OCI-LY7 (cell line): ENCODE results near the gene KHDC1L. TPM values are rescaled to one million over a fixed set of nuclear protein-coding genes. Genes with fewer than 3 reads are reported as not detected.

Experiments
- BruUV-seq: library from RNA; stranded (reverse); fragments of 400-500 nt; replicated peaks from 2 replicates; lab custom pipeline; 2021; lab: Mats Ljungman, UMichigan
- CTCF ChIA-PET: fragments of 300-600 bp; sonication (Branson Sonifier 250); formaldehyde crosslinking; loops from one replicate; lab custom pipeline; 2022; ENCODE audit warnings: antibody characterized with exemption; ENCODE audit not compliant: unreplicated experiment; lab: Charles Lee
- POLR2A ChIA-PET: fragments of 300-600 bp; sonication (Branson Sonifier 250); formaldehyde crosslinking; loops from one replicate; lab custom pipeline; 2022; ENCODE audit warnings: antibody characterized with exemption; lab: Charles Lee
- DNase-seq: peaks from one replicate; pipeline ENCODE4 v3.0.0-alpha.2; 2015; ENCODE audit warnings: low spot score
- H2AFZ ChIP-seq: fragments of 200-600 bp; sonication (generic), shearing (Covaris generic); 2 replicates; pipeline ENCODE4 v1.6.1; 2014; ENCODE audit warnings: mild to moderate bottlenecking, antibody characterized with exemption, low read length, moderate library complexity
- H3K27ac ChIP-seq: fragments of 200-600 bp; sonication (generic); 2 replicates; pipeline ENCODE4 v1.5.1; 2014; ENCODE audit warnings: mixed run types, low read depth, mild to moderate bottlenecking, moderate library complexity, low read length, inconsistent platforms; ENCODE audit not compliant: poor library complexity, severe bottlenecking
- H3K36me3 ChIP-seq: fragments of 200-600 bp; sonication (generic); 2 replicates; pipeline ENCODE4 v1.6.1; 2014; ENCODE audit warnings: mild to moderate bottlenecking, antibody characterized with exemption, low read length, moderate library complexity, mixed read lengths; ENCODE audit not compliant: insufficient read depth
- H3K4me1 ChIP-seq: fragments of 200-600 bp; sonication (generic); 2 replicates; pipeline ENCODE4 v1.5.1; 2014; ENCODE audit warnings: mild to moderate bottlenecking, low read length; ENCODE audit not compliant: insufficient read depth, poor library complexity, severe bottlenecking
- H3K4me2 ChIP-seq: fragments of 200-600 bp; sonication (generic); 2 replicates; pipeline ENCODE4 v1.6.1; 2014; ENCODE audit warnings: mild to moderate bottlenecking, low read length
- H3K4me3 ChIP-seq: fragments of 200-600 bp; sonication (generic); 2 replicates; pipeline ENCODE4 v1.5.1; 2014; ENCODE audit warnings: mild to moderate bottlenecking, low read depth, low read length; ENCODE audit not compliant: poor library complexity, severe bottlenecking
- H3K79me2 ChIP-seq: fragments of 200-600 bp; sonication (generic); 2 replicates; pipeline ENCODE4 v1.6.1; 2016; ENCODE audit warnings: low read depth, mild to moderate bottlenecking, low read length, moderate library complexity, mixed read lengths; ENCODE audit not compliant: insufficient read depth
- H3K9me2 ChIP-seq: fragments of 200-600 bp; sonication (generic); 2 replicates; pipeline ENCODE4 v1.6.1; 2016; ENCODE audit warnings: mild to moderate bottlenecking, low read length, mixed read lengths; ENCODE audit not compliant: insufficient read depth
- H3K9me3 ChIP-seq: fragments of 200-600 bp; sonication (generic); 2 replicates; pipeline ENCODE4 v1.6.1; 2014; ENCODE audit warnings: mild to moderate bottlenecking, mixed run types, low read length, mixed read lengths
- H4K20me1 ChIP-seq: fragments of 200-600 bp; sonication (generic); 2 replicates; pipeline ENCODE4 v1.6.1; 2014; ENCODE audit warnings: mild to moderate bottlenecking, antibody characterized with exemption, low read length, moderate library complexity, mixed read lengths; ENCODE audit not compliant: insufficient read depth
- EZH2phosphoT487 ChIP-seq: fragments of 200-600 bp; sonication (generic); IDR thresholded peaks from 2 replicates; pipeline ENCODE4 v1.6.1; 2018; ENCODE audit warnings: low read depth, borderline replicate concordance, mild to moderate bottlenecking, mixed run types, antibody characterized with exemption, low read length, moderate library complexity, mixed read lengths
- intact Hi-C: fragments of 100-400 bp; cut with micrococcal nuclease; formaldehyde crosslinking; loops from one replicate; pipeline ENCODE4 v1.10.0; 2022; ENCODE audit not compliant: unreplicated experiment
- total RNA-seq, 2 experiments: library from RNA; depleted of rRNA in 1 of 2; stranded (reverse); fragments of >200 nt in 1 of 2; shearing (Covaris generic) in 1 of 2; gene quantifications; 2 replicates each; pipeline ENCODE4 v1.2.3, GENCODE V29; 2014 to 2022
- TF ChIP-seq, protein P1 (sequence below): fragments of 200-600 bp; sonication (generic); conservative IDR thresholded peaks from 2 replicates; pipeline ENCODE4 v1.5.1; 2014; ENCODE audit warnings: mild to moderate bottlenecking, antibody characterized with exemption, low read length, moderate library complexity, mixed read lengths

The KHDC1L gene
- total RNA-seq, 2 experiments from 2014 or later = 1.1 TPM; not detected in 1

DNA sequence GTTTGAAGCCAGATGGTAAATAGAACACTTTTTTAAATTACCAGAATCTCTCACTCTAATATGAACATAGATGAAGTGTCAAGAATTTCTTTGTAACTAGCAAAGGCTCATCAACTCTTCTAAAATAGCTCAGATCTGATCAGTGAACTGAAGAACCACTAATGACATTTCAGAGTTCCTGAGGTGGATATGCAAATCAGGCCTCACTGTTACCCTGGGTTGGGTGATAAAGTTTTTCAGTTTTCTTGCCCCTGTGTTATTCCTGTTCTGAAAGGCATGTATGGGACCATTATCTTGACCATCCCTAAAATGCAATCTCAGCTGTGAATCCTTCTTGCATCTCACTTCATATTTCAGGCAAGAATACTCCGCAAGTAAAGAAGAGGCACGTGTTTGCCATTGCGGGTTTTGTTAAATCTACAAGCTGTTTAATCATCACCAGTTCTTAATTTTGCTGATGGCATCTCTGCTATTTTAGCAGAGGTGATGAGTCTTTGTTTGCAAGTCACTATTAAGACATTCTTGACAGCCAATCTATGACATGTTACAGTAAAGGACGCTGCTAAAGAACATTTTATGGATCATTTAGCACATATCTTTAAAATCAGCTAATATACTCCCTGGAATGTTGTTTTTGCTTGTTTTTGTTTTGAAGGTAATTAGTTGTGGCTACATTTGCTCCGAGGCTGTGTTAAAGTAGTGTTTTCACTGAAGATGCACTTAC lies 47.9 kb downstream of the KHDC1L start:
- Histone ChIP-seq H3K79me2 (no peaks in the 10 kb centered on the region), H4K20me1 (no peaks in the 10 kb centered on the region), H3K4me3 (peak overlapping the region; percentile 48), H3K4me2 (peak overlapping the region; percentile 74), H3K9me3 (no peaks in the 10 kb centered on the region), H3K36me3 (peaks cover 12% of the 10 kb centered on the region), H2AFZ (peak overlapping the region; percentile 12; the same call in 1 of the 2 replicates), H3K4me1 (peaks cover 57% of the 10 kb centered on the region), H3K27ac (peak overlapping the region; percentile 58), H3K9me2 (no peaks in the 10 kb centered on the region)
- BruUV-seq = no TSS peak
- intact Hi-C loops = loop anchor here (1.0 kb wide), 1 partner anchor 553 kb away; no protein-coding TSS in a partner anchor
- TF ChIP-seq, protein P1, sequence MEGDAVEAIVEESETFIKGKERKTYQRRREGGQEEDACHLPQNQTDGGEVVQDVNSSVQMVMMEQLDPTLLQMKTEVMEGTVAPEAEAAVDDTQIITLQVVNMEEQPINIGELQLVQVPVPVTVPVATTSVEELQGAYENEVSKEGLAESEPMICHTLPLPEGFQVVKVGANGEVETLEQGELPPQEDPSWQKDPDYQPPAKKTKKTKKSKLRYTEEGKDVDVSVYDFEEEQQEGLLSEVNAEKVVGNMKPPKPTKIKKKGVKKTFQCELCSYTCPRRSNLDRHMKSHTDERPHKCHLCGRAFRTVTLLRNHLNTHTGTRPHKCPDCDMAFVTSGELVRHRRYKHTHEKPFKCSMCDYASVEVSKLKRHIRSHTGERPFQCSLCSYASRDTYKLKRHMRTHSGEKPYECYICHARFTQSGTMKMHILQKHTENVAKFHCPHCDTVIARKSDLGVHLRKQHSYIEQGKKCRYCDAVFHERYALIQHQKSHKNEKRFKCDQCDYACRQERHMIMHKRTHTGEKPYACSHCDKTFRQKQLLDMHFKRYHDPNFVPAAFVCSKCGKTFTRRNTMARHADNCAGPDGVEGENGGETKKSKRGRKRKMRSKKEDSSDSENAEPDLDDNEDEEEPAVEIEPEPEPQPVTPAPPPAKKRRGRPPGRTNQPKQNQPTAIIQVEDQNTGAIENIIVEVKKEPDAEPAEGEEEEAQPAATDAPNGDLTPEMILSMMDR = no peak
- no peak for TF ChIP-seq EZH2phosphoT487
- ChIA-PET POLR2A (interaction anchor here (0.6 to 1.4 kb wide), 8 partner anchors 8 to 561 kb away, joined by 3 to 6 read pairs (median 4); no protein-coding TSS in a partner anchor), CTCF (interaction anchor here (0.6 to 1.3 kb wide), 2 partner anchors 558 to 767 kb away, joined by 4 read pairs; no protein-coding TSS in a partner anchor)
- peak; percentile 50 for DNase-seq

DNA sequence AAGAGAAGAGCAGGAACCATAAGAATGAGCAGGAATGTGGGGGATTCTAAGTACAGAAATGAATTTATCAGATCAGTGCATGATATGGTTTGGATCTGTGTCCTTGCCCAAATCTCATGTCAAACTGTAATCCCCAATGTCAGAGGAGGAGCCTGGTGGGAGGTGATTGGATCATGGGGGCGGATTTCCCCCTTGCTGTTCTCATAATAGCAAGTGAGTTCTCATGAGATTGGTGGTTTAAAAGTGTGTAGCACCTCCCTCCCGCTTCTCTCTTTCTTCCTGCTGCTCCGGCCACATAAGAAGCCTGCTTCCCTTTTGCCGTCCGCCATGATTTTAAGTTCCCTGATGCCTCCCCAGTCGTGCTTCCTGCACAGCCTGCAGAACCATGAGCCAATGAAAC lies 49.2 kb downstream of the KHDC1L start:
- Histone ChIP-seq H3K36me3 (peaks cover 12% of the 10 kb centered on the region), H3K9me2 (no peaks in the 10 kb centered on the region), H3K4me3 (peak overlapping the region; percentile 48), H3K27ac (no peak overlapping the region), H4K20me1 (no peaks in the 10 kb centered on the region), H3K4me1 (peaks cover 52% of the 10 kb centered on the region), H3K4me2 (peak overlapping the region; percentile 74), H3K79me2 (no peaks in the 10 kb centered on the region), H3K9me3 (no peaks in the 10 kb centered on the region), H2AFZ (no peak overlapping the region)
- no TSS peak for BruUV-seq
- ChIA-PET CTCF (no interaction called here), POLR2A (no interaction called here)
- DNase-seq = no peak
- intact Hi-C loops = no loop called here
- TF ChIP-seq, protein P1 = no peak
- no peak for TF ChIP-seq EZH2phosphoT487

DNA sequence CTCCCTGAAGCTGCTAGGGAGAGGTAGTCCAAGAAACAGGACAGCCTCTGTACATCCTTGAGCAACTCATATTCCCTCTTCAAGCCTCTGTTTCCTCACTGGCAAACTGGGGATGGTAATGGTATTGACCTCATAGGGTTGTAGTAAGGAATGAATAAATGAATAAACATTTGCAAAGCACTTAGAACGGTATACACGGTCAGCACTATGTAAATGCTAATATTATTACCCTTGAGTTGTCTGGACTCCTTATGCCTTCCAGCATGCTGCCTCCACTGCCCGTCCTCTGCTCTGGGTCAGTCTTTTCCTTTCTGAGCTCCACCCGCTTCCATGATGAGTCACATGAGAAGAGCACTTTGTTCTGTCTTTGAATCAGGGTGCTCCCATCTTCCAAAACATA lies 50.6 kb downstream of the KHDC1L start:
- no peak overlapping the region for H3K4me3 ChIP-seq
- H3K9me2 ChIP-seq = no peaks in the 10 kb centered on the region
- H3K9me3 ChIP-seq = no peaks in the 10 kb centered on the region
- H2AFZ ChIP-seq = no peak overlapping the region
- no peak overlapping the region for H3K27ac ChIP-seq
- H4K20me1 ChIP-seq = no peaks in the 10 kb centered on the region
- CTCF ChIA-PET = no interaction called here
- peaks cover 12% of the 10 kb centered on the region for H3K36me3 ChIP-seq
- H3K4me2 ChIP-seq = no peak overlapping the region
- intact Hi-C loops = no loop called here
- POLR2A ChIA-PET = interaction anchor here (0.6 kb wide), 1 partner anchor 587 kb away, joined by 6 read pairs; no protein-coding TSS in a partner anchor
- H3K4me1 ChIP-seq = peaks cover 40% of the 10 kb centered on the region
- BruUV-seq = no TSS peak
- TF ChIP-seq, protein P1 = no peak
- no peak for TF ChIP-seq EZH2phosphoT487
- H3K79me2 ChIP-seq = no peaks in the 10 kb centered on the region
- no peak for DNase-seq
